IMR-90 (cell line): ENCODE data around the gene TNFRSF1A. TPM values are rescaled to one million over a fixed set of nuclear protein-coding genes. Genes with fewer than 3 reads are reported as not detected.

Source experiments
- ATAC-seq: fragments of 200-7000 bp; cut with Tn5 transposase; 2 replicates; pipeline ENCODE4 v1.9.1; 2020; ENCODE audit warnings: low read depth, mild to moderate bottlenecking, moderate library complexity
- BruUV-seq: library from RNA; stranded (reverse); fragments of 400-500 nt; replicated peaks from 2 replicates; lab custom pipeline; 2021; lab: Mats Ljungman, UMichigan
- CTCF ChIA-PET: fragments of 300-600 bp; formaldehyde crosslinking; extraction: SDS; loops from one replicate; lab custom pipeline; 2021; ENCODE audit warnings: antibody characterized with exemption; lab: Yijun Ruan, JAX
- POLR2A ChIA-PET: fragments of 300-600 bp; sonication (Branson Sonifier 250); formaldehyde crosslinking; loops from one replicate; lab custom pipeline; 2022; ENCODE audit warnings: antibody characterized with exemption; ENCODE audit not compliant: unreplicated experiment; lab: Charles Lee
- DNase-seq: peaks from one replicate; pipeline ENCODE4 v3.0.0; 2013
- H2AFZ ChIP-seq: replicated peaks from 2 replicates; pipeline ENCODE3; 2013; ENCODE audit warnings: low read length, mild to moderate bottlenecking; ENCODE audit not compliant: poor library complexity
- H2AK5ac ChIP-seq: 2 replicates; pipeline ENCODE4 v1.6.1; 2013; ENCODE audit warnings: low read depth, low read length, inconsistent platforms
- H2AK9ac ChIP-seq: replicated peaks from 2 replicates; pipeline ENCODE3; 2013; ENCODE audit warnings: mild to moderate bottlenecking, low read depth, low read length, moderate library complexity; ENCODE audit not compliant: poor library complexity
- H2BK120ac ChIP-seq: 2 replicates; pipeline ENCODE4 v1.6.1; 2013; ENCODE audit warnings: low read depth, low read length, inconsistent platforms
- H2BK15ac ChIP-seq: 3 replicates; pipeline ENCODE4 v1.6.1; 2013; ENCODE audit warnings: low read depth, low read length, inconsistent platforms
- H2BK20ac ChIP-seq: 2 replicates; pipeline ENCODE4 v1.6.1; 2013; ENCODE audit warnings: low read depth, mild to moderate bottlenecking, inconsistent platforms, low read length, moderate library complexity
- H2BK5ac ChIP-seq: 2 replicates; pipeline ENCODE4 v1.6.1; 2013; ENCODE audit warnings: mild to moderate bottlenecking, low read depth, low read length, inconsistent platforms; ENCODE audit not compliant: poor library complexity, severe bottlenecking
- H3K14ac ChIP-seq: replicated peaks from 2 replicates; pipeline ENCODE4 v1.6.1; 2013; ENCODE audit warnings: low read depth, low read length, inconsistent platforms
- H3K18ac ChIP-seq: 2 replicates; pipeline ENCODE4 v1.6.1; 2013; ENCODE audit warnings: low read depth, low read length, control low read depth
- H3K23ac ChIP-seq: 2 replicates; pipeline ENCODE4 v1.6.1; 2013; ENCODE audit warnings: low read depth, low read length, inconsistent platforms
- H3K27ac ChIP-seq: 2 replicates; pipeline ENCODE4 v1.5.1; 2013; ENCODE audit warnings: mild to moderate bottlenecking, control low read depth, low read length; ENCODE audit not compliant: insufficient read depth
- H3K27me3 ChIP-seq: 2 replicates; pipeline ENCODE4 v1.6.1; 2013; ENCODE audit warnings: low read length; ENCODE audit not compliant: control insufficient read depth, insufficient read depth
- H3K36me3 ChIP-seq: 2 replicates; pipeline ENCODE4 v1.6.1; 2013; ENCODE audit warnings: low read length, mixed read lengths; ENCODE audit not compliant: control insufficient read depth, insufficient read depth
- H3K4ac ChIP-seq: 2 replicates; pipeline ENCODE4 v1.6.1; 2013; ENCODE audit warnings: low read depth, low read length, inconsistent platforms
- H3K4me1 ChIP-seq: 2 replicates; pipeline ENCODE4 v1.6.1; 2013; ENCODE audit warnings: low read length, mixed read lengths; ENCODE audit not compliant: control insufficient read depth, insufficient read depth
- H3K4me2 ChIP-seq: 2 replicates; pipeline ENCODE4 v1.6.1; 2013; ENCODE audit warnings: low read depth, mild to moderate bottlenecking, control low read depth, low read length, moderate library complexity
- H3K4me3 ChIP-seq: 2 replicates; pipeline ENCODE4 v1.5.1; 2013; ENCODE audit warnings: low read depth, mild to moderate bottlenecking, control low read depth, low read length, moderate library complexity; ENCODE audit not compliant: insufficient read depth
- H3K56ac ChIP-seq: 2 replicates; pipeline ENCODE4 v1.6.1; 2013; ENCODE audit warnings: low read length, inconsistent platforms; ENCODE audit not compliant: insufficient read depth; ENCODE audit errors: extremely low read depth
- H3K79me1 ChIP-seq, 2 experiments: 2 replicates each; pipeline ENCODE4 v1.6.1; 2013; ENCODE audit warnings: low read length in 2 of 2, inconsistent platforms in 1 of 2, low read depth in 1 of 2
- H3K9ac ChIP-seq: 2 replicates; pipeline ENCODE4 v1.6.1; 2013; ENCODE audit warnings: low read depth, low read length, control low read depth
- H3K9me1 ChIP-seq: 2 replicates; pipeline ENCODE4 v1.6.1; 2013; ENCODE audit warnings: low read length, inconsistent platforms; ENCODE audit not compliant: insufficient read depth
- H3K9me3 ChIP-seq: 2 replicates; pipeline ENCODE4 v1.6.1; 2013; ENCODE audit warnings: low read length; ENCODE audit not compliant: control insufficient read depth, insufficient read depth
- H4K20me1 ChIP-seq: 2 replicates; pipeline ENCODE4 v1.6.1; 2013; ENCODE audit warnings: low read length, inconsistent platforms; ENCODE audit not compliant: insufficient read depth
- H4K5ac ChIP-seq: 2 replicates; pipeline ENCODE4 v1.6.1; 2013; ENCODE audit warnings: mild to moderate bottlenecking, low read depth, low read length, control low read depth
- H4K8ac ChIP-seq, 2 experiments: 2 replicates each; pipeline ENCODE4 v1.6.1; 2013; ENCODE audit warnings: low read depth in 2 of 2, low read length in 2 of 2, control low read depth in 1 of 2, inconsistent platforms in 1 of 2
- H4K91ac ChIP-seq: 2 replicates; pipeline ENCODE4 v1.6.1; 2013; ENCODE audit warnings: low read depth, low read length, inconsistent platforms; ENCODE audit not compliant: insufficient read depth
- BHLHE40 ChIP-seq: fragments of 150-350 bp; IDR thresholded peaks from 2 replicates; pipeline ENCODE4 v1.6.1; 2016; ENCODE audit warnings: mild to moderate bottlenecking, low read depth, low read length
- CEBPB ChIP-seq: IDR thresholded peaks from 2 replicates; pipeline ENCODE4 v1.6.1; 2012; ENCODE audit warnings: low read depth, low read length, improper control_type of control experiment
- CHD1 ChIP-seq: IDR thresholded peaks from 2 replicates; pipeline ENCODE4 v1.6.1; 2012; ENCODE audit warnings: low read depth, low read length, improper control_type of control experiment
- FOS ChIP-seq: fragments of 150-350 bp; IDR thresholded peaks from 2 replicates; pipeline ENCODE4 v1.6.1; 2016; ENCODE audit warnings: low read depth, low read length
- MAFK ChIP-seq: IDR thresholded peaks from 2 replicates; pipeline ENCODE4 v1.6.1; 2012; ENCODE audit warnings: low read depth, low read length, improper control_type of control experiment
- MAZ ChIP-seq: IDR thresholded peaks from 2 replicates; pipeline ENCODE4 v1.6.1; 2012; ENCODE audit warnings: low read depth, mild to moderate bottlenecking, low read length, improper control_type of control experiment, moderate library complexity, borderline replicate concordance
- MXI1 ChIP-seq: IDR thresholded peaks from 2 replicates; pipeline ENCODE4 v1.6.1; 2012; ENCODE audit warnings: low read depth, mild to moderate bottlenecking, low read length, moderate library complexity, borderline replicate concordance
- NFE2L2 ChIP-seq: fragments of 150-350 bp; IDR thresholded peaks from 2 replicates; pipeline ENCODE4 v1.6.1; 2016; ENCODE audit warnings: low read depth, mild to moderate bottlenecking, low read length
- POLR2A ChIP-seq: IDR thresholded peaks from 2 replicates; pipeline ENCODE4 v1.6.1; 2012; ENCODE audit warnings: mild to moderate bottlenecking, low read depth, low read length
- RAD21 ChIP-seq: IDR thresholded peaks from 2 replicates; pipeline ENCODE4 v1.6.1; 2012; ENCODE audit warnings: low read length, improper control_type of control experiment
- RCOR1 ChIP-seq: IDR thresholded peaks from 2 replicates; pipeline ENCODE4 v1.6.1; 2012; ENCODE audit warnings: mild to moderate bottlenecking, low read length, improper control_type of control experiment; ENCODE audit not compliant: insufficient replicate concordance
- RFX5 ChIP-seq: IDR thresholded peaks from 2 replicates; pipeline ENCODE4 v1.8.0; 2012; ENCODE audit warnings: low read depth, mild to moderate bottlenecking, low read length, moderate library complexity
- SMC3 ChIP-seq: fragments of 150-350 bp; IDR thresholded peaks from 2 replicates; pipeline ENCODE4 v1.6.1; 2016; ENCODE audit warnings: low read depth, mild to moderate bottlenecking, antibody characterized with exemption, low read length, moderate library complexity
- WGBS, 2 experiments: methylation state at CpG; one replicate each; pipeline versions ENCODE4 v1.1.5 to v1.1.7; 2013; ENCODE audit warnings: missing lambda C conversion rate in 2 of 2; ENCODE audit not compliant: insufficient read length in 1 of 2; ENCODE audit errors: extremely low coverage in 2 of 2; 5-methylcytosine and 5-hydroxymethylcytosine counted together
- dilution Hi-C: fragments of 300-500 bp; cut with HindIII; formaldehyde crosslinking; loops from one replicate; pipeline ENCODE4 v1.14.3; 2018; ENCODE audit warnings: low sequenced_read_pairs; ENCODE audit not compliant: unreplicated experiment
- in situ Hi-C: fragments of 300-500 bp; cut with MboI; formaldehyde crosslinking; loops from 3 replicates; pipeline ENCODE4 v1.14.3; 2019; ENCODE audit warnings: low sequenced_read_pairs, inconsistent platforms, mixed read lengths
- intact Hi-C: fragments of 100-400 bp; cut with micrococcal nuclease; formaldehyde crosslinking; loops from 2 replicates; pipeline ENCODE4 v1.10.0; 2022
- polyA plus RNA-seq, 3 experiments: library from polyadenylated mRNA; depleted of rRNA; stranded (reverse); fragments of >200 nt; gene quantifications; 2 replicates each; pipeline ENCODE4 v1.2.3, GENCODE V29; 2012; ENCODE audit warnings: low replicate concordance in 1 of 3
- total RNA-seq: library from RNA; depleted of rRNA; stranded (reverse); fragments of >200 nt; gene quantifications from 2 replicates; pipeline ENCODE4 v1.2.3, GENCODE V29; 2012
- TF ChIP-seq, protein P1 (sequence below): conservative IDR thresholded peaks from 2 replicates; pipeline ENCODE4 v1.5.1; 2012; ENCODE audit warnings: mild to moderate bottlenecking, low read depth, low read length, improper control_type of control experiment
- TF ChIP-seq, protein P2 (sequence below): fragments of 150-350 bp; IDR thresholded peaks from 2 replicates; pipeline ENCODE4 v1.6.1; 2017; ENCODE audit warnings: mild to moderate bottlenecking, antibody characterized with exemption, low read length, low read depth
- TF ChIP-seq, protein P3 (sequence below): fragments of 150-350 bp; IDR thresholded peaks from 2 replicates; pipeline ENCODE4 v1.6.1; 2016; ENCODE audit warnings: low read depth, mild to moderate bottlenecking, low read length, moderate library complexity, borderline replicate concordance

TNFRSF1A gene
- total and polyA plus RNA-seq, 2 of the 4 experiments (the other 2 are of a cell fraction), result 79.6 to 136 TPM

DNA sequence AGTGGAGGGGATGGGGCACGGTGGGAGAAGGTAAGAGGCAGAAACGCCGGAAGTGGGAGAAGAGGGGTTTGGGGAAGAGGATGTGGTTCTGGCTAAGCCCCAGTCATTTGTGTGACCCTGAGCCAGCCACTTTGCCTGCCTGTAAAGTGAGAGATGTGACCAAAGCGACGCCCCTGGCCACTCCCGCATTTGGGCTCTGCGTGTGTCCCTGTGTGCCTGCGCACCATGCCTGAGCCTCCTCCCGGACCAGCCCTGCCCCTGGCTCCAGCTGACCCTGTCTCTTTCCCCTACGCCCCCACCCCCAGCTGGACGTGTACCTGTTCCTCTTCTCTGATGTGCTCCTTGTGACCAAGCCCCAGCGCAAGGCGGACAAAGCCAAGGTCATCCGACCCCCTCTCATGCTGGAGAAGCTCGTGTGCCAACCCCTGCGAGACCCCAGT lies 23.4 kb downstream of the TNFRSF1A start:
- Histone ChIP-seq H3K36me3 (no peaks in the 10 kb centered on the region), H2BK5ac (no peak overlapping the region), H2AFZ (no peak overlapping the region), H3K4me3 (no peak overlapping the region), H3K18ac (no peak overlapping the region), H2AK5ac (no peak overlapping the region), H2BK20ac (no peak overlapping the region), H4K91ac (no peak overlapping the region), H2AK9ac (peak overlapping the region; percentile 20), H3K27me3 (no peaks in the 10 kb centered on the region), H3K4me1 (peaks cover 5% of the 10 kb centered on the region), H2BK120ac (no peak overlapping the region), H3K9me3 (no peaks in the 10 kb centered on the region), H3K27ac (no peak overlapping the region), H3K23ac (no peak overlapping the region), H3K56ac (no peak overlapping the region), H4K5ac (no peak overlapping the region), H3K4ac (0 out of 2 replicates have a peak overlapping the region, but pooled peaks have one; percentile 7), H3K79me1 (no peaks in the 10 kb centered on the region), H3K9me1 (peaks cover 8% of the 10 kb centered on the region; the same call in 1 of the 2 replicates), H3K4me2 (no peak overlapping the region), H3K14ac (no peak overlapping the region), H3K9ac (no peak overlapping the region), H4K8ac (no peak overlapping the region), H4K20me1 (no peaks in the 10 kb centered on the region), H2BK15ac (no peak overlapping the region)
- CTCF ChIA-PET, result interaction anchor here (0.7 kb wide), 1 partner anchor 330 kb away, joined by 3 read pairs; no protein-coding TSS in a partner anchor
- dilution Hi-C loops (no loop called here), in situ Hi-C loops (no loop called here), intact Hi-C loops (no loop called here)
- POLR2A ChIA-PET, result interaction anchor here (0.6 kb wide), 1 partner anchor 328 kb away, joined by 3 read pairs; no protein-coding TSS in a partner anchor
- ATAC-seq, result no peak
- WGBS, 2 experiments, result 83% methylated on average over 3 of the region's 16 CpGs; no CpG with 5 or more reads in 1 of the 2 experiments
- TF ChIP-seq MAFK (no peak), MAZ (no peak), MXI1 (no peak), RAD21 (no peak), RCOR1 (no peak), CHD1 (no peak), FOS (no peak), CEBPB (no peak), SMC3 (no peak), BHLHE40 (no peak), POLR2A (no peak), RFX5 (no peak), NFE2L2 (no peak)
- TF ChIP-seq, protein P1, sequence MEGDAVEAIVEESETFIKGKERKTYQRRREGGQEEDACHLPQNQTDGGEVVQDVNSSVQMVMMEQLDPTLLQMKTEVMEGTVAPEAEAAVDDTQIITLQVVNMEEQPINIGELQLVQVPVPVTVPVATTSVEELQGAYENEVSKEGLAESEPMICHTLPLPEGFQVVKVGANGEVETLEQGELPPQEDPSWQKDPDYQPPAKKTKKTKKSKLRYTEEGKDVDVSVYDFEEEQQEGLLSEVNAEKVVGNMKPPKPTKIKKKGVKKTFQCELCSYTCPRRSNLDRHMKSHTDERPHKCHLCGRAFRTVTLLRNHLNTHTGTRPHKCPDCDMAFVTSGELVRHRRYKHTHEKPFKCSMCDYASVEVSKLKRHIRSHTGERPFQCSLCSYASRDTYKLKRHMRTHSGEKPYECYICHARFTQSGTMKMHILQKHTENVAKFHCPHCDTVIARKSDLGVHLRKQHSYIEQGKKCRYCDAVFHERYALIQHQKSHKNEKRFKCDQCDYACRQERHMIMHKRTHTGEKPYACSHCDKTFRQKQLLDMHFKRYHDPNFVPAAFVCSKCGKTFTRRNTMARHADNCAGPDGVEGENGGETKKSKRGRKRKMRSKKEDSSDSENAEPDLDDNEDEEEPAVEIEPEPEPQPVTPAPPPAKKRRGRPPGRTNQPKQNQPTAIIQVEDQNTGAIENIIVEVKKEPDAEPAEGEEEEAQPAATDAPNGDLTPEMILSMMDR, result no peak
- TF ChIP-seq, protein P2, sequence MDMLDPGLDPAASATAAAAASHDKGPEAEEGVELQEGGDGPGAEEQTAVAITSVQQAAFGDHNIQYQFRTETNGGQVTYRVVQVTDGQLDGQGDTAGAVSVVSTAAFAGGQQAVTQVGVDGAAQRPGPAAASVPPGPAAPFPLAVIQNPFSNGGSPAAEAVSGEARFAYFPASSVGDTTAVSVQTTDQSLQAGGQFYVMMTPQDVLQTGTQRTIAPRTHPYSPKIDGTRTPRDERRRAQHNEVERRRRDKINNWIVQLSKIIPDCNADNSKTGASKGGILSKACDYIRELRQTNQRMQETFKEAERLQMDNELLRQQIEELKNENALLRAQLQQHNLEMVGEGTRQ, result no peak
- TF ChIP-seq, protein P3, sequence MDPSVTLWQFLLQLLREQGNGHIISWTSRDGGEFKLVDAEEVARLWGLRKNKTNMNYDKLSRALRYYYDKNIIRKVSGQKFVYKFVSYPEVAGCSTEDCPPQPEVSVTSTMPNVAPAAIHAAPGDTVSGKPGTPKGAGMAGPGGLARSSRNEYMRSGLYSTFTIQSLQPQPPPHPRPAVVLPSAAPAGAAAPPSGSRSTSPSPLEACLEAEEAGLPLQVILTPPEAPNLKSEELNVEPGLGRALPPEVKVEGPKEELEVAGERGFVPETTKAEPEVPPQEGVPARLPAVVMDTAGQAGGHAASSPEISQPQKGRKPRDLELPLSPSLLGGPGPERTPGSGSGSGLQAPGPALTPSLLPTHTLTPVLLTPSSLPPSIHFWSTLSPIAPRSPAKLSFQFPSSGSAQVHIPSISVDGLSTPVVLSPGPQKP, result no peak
- no peak for DNase-seq
- no TSS peak for BruUV-seq
